GM18867 (cell line): Measurements from ENCODE around the gene SAMD4B.

Experiments
- ATAC-seq: cut with Tn5 transposase; IDR thresholded peaks from one replicate; pipeline ENCODE4 v1.9.1; 2021; ENCODE audit warnings: mild to moderate bottlenecking, moderate library complexity; ENCODE audit not compliant: unreplicated experiment

Gene SAMD4B

DNA sequence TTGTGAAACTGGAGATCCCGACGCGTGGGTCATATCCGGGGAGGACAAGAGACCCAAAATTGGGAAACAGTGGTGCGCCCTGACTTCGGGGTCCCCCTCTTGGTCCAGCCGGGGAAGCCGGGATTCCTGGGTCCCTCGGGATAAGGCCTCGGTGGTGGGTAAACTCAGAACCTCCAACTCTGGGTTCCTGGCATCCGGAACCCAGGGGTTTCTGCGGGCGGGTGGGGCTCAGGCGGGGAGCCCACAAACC is 65.1 kb downstream of the SAMD4B start:
- ATAC-seq, result no peak

DNA sequence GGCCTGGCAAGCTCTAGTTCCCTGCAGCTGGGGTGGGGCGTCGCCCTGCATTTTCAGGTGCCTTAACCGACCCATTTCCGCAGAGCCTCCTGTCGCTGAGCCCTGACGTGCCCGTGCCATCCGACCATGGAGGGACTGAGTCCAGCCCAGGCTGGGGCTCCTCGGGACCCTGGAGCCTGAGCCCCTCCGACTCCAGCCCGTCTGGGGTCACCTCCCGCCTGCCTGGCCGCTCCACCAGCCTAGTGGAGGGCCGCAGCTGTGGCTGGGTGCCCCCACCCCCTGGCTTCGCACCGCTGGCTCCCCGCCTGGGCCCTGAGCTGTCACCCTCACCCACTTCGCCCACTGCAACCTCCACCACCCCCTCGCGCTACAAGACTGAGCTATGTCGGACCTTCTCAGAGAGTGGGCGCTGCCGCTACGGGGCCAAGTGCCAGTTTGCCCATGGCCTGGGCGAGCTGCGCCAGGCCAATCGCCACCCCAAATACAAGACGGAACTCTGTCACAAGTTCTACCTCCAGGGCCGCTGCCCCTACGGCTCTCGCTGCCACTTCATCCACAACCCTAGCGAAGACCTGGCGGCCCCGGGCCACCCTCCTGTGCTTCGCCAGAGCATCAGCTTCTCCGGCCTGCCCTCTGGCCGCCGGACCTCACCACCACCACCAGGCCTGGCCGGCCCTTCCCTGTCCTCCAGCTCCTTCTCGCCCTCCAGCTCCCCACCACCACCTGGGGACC is 65.6 kb downstream of the SAMD4B start:
- no peak for ATAC-seq

DNA sequence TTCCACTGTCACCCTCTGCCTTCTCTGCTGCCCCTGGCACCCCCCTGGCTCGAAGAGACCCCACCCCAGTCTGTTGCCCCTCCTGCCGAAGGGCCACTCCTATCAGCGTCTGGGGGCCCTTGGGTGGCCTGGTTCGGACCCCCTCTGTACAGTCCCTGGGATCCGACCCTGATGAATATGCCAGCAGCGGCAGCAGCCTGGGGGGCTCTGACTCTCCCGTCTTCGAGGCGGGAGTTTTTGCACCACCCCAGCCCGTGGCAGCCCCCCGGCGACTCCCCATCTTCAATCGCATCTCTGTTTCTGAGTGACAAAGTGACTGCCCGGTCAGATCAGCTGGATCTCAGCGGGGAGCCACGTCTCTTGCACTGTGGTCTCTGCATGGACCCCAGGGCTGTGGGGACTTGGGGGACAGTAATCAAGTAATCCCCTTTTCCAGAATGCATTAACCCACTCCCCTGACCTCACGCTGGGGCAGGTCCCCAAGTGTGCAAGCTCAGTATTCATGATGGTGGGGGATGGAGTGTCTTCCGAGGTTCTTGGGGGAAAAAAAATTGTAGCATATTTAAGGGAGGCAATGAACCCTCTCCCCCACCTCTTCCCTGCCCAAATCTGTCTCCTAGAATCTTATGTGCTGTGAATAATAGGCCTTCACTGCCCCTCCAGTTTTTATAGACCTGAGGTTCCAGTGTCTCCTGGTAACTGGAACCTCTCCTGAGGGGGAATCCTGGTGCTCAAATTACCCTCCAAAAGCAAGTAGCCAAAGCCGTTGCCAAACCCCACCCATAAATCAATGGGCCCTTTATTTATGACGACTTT is 66.4 kb downstream of the SAMD4B start:
- no peak for ATAC-seq

DNA sequence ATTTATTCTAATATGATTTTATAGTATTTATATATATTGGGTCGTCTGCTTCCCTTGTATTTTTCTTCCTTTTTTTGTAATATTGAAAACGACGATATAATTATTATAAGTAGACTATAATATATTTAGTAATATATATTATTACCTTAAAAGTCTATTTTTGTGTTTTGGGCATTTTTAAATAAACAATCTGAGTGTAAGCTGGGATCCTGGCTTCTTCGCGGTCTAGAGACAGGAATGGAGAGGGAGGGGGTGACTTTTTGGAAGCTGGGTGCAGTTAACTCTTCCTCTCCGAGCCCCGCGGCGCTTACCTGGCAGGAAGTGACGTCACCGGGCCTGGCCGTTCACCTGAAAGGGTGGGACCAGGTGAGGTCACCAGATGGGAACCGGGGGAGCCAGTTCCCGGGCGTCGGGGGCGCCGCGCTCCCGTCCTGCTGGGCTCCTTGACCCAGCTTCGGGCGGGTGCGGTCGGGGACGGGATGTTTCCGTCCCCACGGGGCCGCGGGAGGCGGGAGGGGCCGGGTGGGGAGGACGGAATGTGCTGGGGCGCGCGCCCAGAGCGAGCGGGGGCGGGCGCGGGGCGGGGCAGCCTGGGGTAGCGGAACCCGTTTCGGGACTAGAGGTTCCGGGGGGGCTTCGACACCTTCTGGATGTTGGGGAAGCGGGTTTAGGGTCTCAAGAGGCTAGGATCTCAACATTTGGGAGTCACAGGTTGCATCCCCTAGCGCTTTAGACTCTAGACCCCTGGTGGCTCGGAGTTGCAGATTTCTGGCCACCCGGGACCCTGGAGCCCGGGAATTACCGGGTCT is 67.2 kb downstream of the SAMD4B start:
- ATAC-seq, result no peak

DNA sequence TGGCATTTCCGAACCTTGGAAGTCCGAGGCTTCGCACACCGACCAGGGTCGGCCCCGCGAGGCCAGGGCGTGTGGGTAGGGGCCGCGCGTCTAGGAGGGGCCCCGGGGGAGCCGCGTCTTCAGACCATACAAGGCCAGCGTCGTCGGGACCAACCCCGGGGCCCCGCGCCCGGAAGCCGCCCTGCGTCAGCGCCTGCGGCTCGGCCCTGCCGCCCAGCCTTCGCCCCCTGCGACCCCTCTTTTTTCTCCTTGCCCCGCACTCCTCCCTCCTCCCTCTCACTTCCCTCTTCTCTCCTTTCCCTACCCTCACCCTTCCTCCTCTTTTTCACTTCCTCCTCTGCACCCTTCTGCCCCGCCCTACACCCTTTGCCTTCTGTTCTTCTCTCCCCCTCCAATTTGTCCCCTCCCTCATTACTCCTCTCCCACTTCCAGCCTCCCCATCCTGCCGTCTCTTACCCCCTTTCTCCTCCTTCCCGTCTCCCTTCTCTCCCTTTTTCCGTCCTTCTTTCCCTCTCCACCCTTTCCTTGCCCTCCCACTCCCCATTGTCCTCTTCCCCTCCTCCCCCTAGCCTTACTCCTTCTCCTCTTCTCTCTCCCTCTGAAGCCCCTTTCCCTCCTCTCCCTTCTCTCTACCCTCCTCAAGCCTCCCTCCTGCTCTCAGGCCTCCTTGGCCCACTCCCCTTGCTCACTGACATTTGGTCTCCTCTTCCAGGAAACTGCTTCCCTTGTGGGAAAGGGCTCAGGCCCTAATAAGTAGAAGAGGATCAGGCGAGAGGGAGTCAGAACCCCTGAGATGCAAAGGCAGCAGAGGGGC is 68.0 kb downstream of the SAMD4B start:
- peak; percentile 14 for ATAC-seq

DNA sequence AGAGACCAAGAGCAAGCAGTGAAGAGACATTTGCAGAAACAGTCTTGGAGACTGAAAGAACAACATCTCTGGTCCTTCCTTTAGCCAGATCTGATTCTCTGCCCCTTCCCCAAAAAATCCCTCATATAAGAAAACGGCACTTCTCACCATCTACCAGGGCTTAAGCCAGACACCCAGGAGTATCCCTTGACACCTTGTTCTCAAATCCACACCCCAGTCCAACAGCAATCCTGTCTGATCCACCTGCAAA is 68.5 kb downstream of the SAMD4B start:
- ATAC-seq, result no peak

DNA sequence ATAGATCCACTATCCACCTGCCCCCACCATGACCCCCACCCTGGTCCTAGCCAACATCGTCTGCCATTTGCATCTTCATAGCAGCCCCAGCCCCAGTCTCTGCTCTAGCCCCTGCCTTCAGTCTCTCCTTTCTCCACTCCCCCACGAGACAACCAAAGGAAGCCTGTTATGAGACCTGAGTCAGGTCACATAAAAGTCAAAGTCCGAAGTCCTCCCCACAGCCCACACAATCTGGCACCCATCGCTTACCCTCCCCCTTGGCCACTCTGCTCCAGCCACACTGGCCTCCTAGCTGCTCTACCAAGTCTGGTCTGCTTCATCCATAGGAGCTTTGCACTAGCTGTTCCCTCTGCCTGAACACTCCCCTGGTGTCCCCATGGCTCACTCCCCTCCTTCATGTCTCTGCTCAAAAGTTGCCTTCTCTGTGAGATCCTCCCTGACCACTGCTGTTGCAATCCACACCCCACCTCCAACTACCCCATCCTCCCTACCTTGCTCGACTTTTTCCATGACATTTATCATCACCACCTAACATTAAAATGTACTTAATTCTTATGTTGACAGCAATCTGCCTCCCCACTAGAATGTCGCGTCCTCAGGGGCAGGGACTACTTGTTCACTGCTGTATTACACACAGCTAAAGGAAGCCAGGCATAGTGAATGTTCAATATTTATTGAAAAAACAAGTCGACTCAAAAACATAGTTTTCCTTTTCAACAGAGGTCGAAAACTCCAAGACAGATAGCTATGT is 69.0 kb downstream of the SAMD4B start:
- ATAC-seq, result no peak

DNA sequence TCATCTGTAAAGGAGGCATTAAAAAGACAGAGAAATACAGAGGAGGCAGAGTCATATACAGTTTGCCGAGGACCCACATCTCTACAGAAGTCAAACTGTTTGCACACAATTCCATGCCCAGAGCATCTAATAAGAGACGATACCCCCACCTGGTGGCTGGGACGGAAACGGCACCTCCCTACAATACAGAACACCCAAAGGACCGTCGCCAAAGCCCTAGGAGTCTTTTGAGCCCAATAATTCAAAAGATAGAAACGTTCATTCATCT is 69.5 kb downstream of the SAMD4B start:
- peak; percentile 19 for ATAC-seq

DNA sequence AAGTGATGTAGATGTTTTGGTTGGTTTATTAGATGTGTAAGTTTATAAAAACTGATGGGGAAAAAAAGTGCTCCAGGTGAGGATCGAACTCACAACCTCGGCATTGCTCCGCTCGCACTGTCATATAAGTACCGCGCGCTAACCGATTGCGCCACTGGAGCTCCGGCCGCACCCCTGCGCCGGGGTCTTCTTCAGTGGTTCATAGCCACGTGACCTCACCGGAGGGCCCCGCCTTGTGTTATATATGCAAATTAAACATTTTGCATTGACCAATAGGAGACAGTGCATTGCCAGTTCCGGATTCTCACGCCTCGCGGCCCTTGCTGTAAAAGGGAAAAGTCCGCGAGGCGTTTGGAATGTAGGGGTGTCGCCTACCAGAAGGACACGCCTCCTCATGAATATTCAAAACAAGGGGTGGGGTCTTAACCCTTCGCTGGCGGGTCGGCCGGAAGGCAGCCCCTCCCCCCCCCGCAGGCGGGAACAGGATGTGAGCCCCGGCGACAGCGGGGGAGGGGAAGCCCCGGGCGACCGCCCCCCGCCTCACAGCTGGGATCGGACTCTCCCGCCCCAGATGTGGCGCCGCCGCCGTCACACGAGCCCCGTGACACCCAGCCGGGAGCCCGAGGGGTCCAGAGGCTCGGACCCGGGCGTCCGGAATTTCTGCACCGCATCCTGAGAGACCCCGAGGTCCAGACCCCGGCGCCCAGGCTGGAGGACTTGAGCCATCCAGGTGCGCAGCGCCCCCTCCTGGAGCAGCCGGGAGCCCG is 70.1 kb downstream of the SAMD4B start, which contains the start of gene PLEKHG2:
Gene PLEKHG2, plus strand, starts transcription at position 570 of the 767 bp plus-strand sequence. CDS start 1,418 bp downstream, outside the sequence.
- peak; percentile 51 for ATAC-seq

DNA sequence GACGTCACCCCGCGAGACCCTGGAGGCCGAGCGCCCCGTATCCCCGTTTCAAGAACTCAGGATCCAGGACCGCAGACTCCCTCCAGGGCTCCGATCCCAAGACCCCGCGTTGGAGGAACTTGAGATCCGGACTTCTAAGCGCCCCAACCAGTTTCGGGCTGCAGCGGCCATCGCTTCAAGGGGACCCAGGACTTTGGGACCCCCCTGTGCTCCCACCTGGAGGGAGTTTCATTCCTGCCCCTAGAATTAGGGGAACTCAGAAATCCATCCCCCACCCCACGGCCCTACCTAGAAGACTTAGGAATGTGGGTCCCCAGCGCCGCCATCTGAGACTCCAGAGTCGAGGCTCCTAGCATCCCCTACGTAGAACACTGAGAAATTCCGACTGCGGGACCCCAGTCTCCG is 70.6 kb downstream of the SAMD4B start:
- ATAC-seq, result no peak

DNA sequence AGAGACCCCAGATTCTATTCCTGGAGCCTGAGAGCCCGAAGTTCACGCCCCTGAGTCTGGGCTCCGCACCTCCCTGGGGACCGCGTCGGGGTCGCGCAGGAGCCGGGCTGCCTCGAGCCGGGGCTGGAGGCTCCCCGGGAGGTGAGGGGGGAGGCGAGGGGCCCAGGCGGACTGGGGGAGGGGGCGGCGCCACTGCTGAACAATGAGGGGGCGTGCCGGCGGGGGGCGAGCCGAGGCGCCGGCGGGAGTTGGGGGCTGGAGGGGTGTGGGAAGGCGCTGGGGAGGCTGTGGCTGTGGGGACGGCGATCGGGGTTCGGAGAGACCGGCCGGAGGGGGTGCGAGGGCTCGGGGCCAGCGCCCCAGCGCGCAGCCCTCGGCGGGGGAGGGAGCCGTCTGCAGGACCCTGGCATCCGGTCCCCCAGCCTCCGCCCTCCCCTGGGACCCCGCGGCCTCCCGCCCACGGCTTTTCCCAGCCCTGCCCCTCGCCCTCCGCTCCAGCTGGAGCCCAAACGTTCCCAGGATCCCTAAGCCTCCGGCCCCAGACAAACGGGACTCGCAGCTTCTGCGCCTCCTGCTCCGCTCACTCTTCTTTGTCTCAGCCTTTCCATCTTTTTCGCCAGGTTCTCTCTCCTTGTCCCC is 71.2 kb downstream of the SAMD4B start:
- ATAC-seq, result no peak

DNA sequence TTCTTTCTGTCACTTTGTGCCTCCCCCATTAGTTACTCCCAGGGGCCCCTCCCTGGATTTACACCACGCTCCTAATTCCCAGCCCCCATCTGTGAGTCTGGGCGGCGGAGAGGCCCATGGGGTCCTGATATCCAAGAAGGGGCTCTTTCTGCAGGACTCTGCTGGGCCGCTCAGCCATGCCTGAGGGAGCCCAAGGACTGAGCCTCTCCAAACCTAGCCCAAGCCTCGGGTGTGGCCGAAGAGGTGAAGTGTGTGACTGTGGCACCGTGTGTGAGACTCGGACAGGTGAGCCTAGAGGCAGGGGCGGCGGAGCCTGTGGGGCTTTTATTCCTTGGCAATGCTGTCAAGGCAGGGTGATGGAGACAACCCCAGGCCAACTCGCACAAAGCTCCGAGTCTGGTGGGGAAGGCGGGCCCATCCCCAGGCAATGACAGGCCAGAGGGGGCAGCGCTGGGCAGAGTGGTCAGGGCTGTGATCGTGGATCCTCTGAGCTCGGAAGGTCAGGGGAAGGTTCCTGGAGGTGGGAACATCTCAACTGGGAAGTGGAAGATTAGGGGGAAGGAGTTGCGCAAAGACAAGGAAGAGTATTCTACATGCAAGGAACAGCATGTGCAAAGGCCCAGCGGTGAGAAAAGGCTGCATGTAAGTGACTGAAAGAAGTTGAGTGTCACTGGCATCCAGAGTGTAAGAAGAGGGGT is 71.8 kb downstream of the SAMD4B start:
- ATAC-seq, result no peak

DNA sequence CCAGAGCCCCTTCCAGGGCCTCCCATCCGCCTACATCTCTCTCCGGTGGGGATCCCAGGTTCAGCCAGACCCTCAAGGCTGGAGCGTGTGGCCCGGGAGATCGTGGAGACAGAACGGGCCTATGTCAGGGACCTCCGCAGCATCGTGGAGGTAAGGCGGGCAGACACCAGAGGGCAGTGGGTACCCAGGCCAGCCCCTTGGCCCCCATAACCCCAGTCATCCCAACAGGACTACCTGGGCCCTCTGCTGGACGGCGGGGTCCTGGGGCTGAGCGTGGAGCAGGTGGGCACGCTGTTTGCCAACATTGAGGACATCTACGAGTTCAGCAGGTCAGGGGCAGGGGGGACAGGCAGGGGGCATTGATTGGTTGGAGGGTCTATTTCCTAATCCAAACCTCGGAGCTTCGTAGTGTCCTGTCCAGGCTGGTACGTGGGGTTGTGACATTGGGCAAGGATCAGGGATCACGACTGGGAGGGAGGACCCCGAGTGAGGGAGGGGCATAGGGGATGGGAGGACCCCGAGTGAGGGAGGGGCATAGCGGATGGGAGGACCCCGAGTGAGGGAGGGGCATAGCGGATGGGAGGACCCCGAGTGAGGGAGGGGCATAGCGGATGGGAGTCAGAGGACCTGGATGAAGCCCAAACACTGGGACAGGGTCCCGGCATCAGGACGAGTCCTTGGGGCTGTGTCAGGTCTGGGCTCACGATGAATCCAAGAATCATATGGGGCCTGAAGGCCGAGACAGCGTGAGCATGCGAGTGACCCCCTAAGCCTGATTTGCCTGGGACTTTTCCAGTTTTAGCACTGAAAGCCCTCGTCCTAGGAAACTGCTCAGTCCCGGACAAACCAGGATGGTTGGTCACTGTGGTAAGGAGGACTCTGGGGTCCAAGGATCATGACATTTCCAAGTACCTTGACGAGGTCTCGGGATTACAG is 73.2 kb downstream of the SAMD4B start:
- ATAC-seq, result no peak

DNA sequence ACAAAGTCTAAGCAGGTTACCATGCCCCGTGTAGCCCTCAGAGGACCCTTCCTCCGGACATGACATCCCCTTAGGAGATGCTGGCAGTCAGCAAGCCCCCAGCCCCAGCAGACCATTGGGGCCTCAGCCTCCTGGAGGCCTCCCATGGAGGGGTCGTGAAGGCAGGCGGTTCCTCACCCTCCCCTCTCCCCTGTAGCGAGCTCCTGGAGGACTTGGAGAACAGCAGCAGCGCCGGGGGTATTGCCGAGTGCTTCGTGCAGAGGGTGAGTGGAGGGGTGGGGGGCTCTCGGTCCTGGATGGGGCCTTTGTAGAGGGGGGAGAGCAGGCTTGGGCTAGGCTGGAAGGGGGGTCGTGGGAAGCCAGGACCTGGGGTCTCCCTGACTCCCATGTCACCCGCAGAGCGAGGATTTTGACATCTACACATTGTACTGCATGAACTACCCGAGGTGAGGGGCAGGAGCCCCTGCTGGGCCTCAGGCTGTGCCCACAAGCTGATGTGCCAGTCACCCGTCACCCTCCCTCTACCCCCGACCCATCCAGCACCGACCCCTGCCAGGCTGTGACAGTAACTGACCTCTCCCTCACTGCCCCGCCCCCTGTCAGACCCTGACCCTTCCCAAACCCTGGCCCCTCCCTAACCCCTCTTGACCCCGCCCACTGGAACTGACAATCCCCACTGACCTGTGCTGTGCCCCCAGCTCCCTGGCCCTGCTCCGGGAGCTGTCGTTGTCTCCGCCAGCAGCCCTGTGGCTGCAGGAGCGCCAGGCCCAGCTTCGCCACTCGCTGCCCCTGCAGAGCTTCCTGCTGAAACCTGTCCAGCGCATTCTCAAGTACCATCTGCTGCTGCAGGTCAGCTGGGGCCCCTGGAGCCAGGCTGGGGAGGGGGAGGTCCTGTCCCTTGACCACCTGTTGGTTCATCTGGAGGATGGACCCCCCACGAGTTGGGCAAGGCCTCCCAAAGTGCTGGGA is 74.2 kb downstream of the SAMD4B start:
- no peak for ATAC-seq

DNA sequence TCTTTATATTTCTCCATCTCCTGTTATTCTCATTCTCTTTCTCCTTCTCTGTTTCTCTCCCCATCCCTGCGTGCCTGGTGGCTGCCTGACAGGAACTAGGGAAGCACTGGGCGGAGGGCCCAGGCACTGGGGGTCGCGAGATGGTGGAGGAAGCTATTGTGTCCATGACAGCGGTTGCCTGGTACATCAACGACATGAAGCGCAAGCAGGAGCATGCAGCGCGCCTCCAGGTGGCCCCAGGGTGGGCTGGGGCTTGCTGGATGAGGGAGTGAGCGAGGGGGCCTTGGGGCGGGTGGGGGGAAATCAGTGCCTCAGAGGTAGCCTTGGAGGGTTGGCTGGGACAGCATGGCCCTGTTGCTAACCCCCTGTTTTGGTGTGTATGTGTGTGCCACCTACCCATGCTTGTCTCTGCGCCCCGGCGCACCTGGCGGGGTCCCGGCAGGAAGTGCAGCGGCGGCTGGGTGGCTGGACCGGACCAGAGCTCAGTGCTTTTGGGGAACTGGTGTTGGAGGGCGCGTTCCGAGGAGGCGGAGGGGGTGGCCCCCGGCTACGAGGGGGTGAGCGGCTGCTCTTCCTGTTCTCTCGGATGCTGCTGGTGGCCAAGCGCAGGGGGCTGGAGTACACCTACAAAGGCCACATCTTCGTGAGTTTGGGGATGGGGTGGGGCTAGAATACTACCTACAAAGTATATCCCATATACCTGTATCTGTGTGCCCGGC is 75.4 kb downstream of the SAMD4B start:
- no peak for ATAC-seq

DNA sequence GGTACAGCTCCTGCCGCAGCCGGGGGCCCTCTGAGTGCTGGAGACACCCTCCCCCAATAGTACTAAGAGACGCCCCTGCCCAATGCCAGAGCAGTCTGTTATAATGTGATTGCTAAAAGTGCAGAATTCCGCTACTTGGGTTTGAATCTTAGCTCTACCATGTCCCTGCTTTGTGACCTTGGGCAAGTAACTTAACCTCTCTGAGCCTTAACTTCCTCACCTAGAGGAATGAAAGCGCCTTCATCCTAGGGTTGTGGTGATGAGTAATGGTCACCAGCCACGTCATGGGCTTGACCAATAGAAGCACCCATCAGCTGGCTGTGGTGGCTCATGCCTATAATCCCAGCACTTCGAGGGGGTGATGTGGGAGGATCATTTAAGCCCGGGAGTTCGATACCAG is 76.8 kb downstream of the SAMD4B start:
- ATAC-seq, result no peak
